ENCODE results near the gene CENPO. TPM values are rescaled to one million over a fixed set of nuclear protein-coding genes. Genes with fewer than 3 reads are reported as not detected.

CENPO gene
- total RNA-seq, 1 donor from 2014 or later, result 3.7 TPM

- no peak for DNase-seq (ENCODE audit: low spot score)
These were observed 43.5 kb downstream of the CENPO start for GRCh38 chr2:24836706-24837105.

DNA sequence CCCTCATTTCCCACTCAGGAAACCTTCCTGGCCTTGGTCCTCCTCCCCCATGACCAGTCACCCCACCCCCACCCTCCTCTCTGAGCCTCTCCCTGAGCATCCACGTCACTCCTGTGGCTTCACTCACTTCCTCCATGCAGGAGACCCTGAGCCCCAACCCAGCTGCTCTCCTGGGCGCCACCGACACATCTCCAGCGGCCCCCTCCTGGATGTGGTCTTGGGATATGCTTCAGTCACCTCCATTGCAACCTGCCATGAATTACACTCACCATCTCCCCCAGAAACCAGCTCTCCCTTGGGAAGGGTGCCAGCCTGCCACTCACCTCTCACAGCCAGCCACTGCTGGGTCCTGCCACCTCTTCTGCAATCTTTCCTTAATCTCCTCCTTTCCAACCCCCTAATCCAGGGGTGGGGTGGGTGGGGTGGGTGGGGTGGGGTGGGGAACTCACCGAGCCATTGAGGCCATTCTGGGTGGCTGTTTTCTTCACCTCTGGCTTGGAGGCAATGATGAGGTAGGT is 44.8 kb downstream of the CENPO start:
- no peak for DNase-seq (ENCODE audit: low spot score)

- no peak for DNase-seq (ENCODE audit: low spot score)
These were observed 45.3 kb downstream of the CENPO start for GRCh38 chr2:24838541-24838940.

DNA sequence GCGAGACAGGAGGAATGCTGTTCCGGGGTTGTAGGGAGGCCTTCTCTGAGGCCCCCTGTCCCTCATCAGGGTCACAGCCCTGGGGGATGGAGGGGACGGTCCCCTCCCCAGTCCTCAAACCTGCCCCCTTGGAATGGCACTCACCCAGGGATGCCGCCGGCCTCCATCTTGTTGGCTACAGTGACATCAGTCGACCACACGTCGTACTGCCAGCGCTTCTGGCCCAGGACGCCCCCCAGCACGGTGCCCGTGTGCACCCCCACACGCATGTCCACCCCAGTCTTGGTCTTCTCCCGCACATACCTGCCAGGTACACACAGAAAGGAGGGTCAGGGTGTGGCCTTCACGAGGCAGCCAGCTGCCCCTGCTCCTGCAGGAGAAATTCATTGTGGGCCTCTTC is 46.5 kb downstream of the CENPO start:
- no peak for DNase-seq (ENCODE audit: low spot score)

DNA sequence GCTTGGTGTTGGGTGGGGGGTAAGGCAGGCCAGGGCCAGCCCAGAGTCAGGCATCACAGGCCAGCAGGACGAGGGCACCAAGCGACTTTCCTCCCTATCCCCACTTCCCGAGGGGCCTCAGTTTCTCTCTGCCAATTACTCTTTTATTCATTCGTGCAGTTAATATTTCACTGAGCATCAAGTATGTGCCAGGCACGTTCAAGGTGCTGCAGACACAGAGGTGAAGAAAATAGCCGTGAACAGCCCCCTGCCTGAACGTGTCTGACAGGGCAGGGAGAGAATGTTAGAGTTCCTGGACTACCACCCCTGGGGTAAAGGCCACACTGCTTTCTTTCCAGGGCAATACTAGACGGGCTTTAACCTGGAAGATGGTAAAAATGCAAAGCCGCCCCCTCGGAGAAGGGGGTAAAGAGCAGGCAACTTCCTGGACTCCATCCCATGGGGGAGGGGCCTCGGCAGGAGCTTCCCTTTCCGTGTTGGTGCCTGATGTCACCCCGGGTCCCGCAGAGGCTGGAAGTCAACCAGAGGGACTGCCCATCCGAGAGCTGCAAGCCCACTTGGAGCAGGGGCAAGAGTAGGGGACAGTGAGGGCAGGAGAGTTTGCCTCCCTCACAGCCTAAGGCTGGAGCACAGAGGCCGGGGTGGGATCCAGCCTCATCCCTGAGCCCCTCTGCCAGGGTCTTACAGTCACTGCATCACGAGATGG is 47.1 kb downstream of the CENPO start:
- no peak for DNase-seq (ENCODE audit: low spot score)

DNA sequence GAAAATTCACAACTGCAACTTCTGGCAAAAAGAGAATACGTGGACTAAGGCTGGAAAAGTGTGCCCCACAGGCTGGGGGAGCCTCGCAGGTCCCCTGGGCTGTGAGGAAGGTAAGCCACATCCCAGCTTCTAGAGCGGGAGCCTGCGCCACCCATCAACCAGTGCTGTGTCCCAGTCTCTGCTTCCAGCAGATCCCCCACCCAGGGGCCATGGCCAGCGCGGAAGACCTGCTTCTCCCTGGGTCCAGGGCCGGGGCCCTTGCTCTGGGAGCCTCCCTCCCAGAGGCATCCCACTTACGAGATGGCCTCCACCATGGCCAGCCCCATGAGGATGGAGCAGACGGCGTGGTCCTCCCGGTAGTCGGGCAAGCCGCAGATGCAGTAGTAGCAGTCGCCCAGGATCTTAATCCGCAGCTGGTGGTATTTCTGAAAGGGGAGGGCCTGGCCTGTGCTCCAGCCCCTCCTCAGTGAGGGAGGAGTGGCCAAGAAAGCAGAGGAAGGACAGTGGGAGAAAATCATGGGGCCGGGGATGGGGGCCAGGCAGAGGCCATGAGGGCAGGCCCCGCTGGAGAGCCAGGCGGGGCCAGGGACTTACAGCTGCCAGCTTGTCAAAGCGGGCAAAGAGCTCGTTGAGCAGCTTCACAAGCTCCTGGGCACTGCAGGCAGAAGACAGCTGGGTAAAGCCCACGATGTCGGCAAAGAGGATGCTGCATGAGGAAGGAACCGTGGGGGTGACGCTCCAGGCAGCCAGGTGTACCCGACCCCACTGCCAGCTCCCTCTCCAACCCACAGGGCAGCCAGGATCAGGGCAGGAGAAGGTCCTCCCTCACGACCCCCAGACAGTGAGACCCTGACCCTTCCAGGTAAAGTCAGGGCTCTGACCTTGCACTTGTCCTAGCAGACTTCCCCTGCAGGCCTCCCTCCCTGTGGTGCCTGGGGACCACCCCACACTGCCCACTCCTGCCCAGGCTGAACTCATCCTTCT is 48.0 kb downstream of the CENPO start:
- DNase-seq (ENCODE audit: low spot score), result no peak

DNA sequence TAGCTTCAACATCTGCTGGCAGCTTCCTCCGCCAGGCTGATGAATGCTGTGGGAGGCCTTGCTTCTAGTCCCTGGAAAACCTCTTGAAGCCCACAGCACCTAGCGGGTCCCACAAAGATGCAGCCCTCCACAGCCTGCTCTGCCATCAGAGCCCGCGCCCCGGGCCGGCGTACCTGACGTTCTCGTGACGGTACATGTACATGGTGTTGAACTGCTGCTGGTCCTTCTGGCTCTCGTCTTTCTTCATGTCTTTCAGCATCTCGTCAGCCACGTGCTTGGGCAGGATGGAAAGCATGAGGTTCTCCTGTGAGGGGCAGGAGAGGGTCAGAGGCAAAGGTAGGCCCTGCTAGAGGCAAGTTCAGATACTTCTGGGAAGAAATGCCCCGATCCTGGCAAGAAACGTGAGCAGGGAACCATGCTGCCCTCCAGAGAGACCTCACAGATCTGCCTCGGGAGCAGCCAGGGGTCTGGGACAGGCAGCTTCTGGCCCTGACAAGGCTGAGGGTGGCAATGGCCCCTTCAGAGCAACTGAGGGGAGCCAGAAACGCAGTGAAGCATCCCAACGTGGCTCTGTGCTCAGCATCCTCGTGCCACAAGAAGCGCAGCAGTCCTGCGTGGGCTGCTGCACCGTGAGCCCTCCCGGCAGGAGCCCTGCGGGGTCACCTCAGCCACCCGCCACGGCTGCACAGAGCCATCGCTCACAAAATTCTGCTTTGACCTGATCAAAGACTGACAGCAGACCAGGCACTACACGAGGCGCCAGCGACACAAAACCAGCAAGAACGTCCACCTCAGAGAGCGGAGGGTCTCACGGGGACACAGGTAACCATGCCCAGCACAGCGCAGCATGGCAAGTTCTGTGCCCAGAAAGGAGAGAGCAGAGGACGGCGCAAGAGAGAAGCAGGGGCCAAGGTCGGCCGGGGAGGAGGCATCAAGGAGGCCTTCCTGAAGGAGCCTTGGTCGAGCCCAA is 49.1 kb downstream of the CENPO start:
- no peak for DNase-seq (ENCODE audit: low spot score)

DNA sequence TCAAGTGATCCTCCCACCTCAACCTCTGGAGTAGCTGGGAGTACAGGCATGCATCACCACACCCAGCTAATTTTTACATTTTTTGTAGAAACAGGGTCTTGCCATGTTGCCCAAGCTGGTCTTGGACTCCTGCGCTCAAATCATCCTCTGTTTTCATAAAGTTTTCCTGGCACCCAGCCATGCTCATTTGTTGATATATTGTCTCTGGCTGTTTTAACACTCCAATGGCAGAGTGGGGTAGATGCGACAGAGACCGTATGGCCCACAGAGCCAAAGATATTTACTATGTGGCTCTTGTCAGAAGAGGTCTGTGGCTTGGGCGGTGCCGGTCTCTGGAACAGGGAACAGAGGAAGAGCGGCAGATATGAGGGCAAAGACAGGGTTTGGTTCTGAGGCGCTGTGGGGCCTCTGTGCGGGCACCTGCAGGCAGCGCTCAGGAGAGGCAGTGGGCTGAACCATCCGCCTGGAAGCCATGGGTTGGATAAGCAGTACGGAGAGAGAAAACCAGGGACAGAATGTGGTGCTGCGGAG is 50.2 kb downstream of the CENPO start:
- no peak for DNase-seq (ENCODE audit: low spot score)

DNA sequence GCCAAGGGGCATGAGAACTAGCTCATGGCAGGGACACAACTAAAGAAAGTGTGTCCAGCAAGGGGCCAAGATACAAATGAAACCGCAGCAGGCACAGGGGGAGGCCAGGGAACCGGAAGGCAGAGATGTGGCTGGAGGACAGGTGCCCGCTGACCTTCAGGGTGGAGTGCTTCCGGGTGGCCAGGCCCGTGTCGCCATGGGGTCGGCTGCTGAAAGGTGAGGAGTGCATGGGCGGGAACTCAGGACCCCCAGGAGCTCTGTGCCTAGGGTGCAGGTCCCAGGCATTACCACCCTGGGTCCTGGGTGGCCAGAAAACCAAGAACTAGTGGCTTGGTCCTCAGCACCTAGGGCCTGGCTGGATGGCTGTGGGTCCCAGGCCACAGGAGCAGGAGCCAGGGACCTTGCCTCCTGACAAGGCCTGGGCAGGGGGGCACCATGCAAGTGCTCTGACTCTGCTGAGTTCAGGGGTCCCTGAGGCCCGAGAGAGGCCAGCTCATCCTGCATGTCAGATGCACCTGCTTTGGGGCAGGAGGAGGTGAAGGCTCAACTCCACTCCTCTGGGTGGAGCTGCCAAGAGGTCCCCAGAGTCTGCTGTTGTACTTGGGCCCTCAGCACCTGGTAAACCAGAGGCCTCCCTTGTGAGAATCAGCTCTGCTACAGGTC is 50.9 kb downstream of the CENPO start:
- no peak for DNase-seq (ENCODE audit: low spot score)

DNA sequence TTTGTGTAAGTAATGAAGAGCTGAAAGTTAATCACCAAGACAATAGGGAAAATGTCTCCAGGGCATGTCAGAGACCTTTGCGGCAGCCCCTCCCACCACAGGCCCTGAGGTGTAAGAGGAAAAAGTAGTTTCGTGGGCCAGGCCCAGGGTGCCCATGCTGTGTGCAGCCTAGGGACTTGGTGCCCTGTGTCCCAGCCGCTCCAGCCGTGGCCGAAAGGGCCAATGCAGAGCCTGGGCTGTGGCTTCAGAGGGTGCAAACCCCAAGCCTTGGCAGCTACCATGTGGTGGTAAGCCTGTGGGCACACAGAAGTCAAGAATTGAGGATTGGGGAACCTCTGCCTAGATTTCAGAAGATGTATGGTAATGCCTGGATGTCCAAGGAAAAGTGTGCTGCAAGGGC is 52.5 kb downstream of the CENPO start:
- no peak for DNase-seq (ENCODE audit: low spot score)

- DNase-seq (ENCODE audit: low spot score), result no peak
These were observed 57.7 kb downstream of the CENPO start for GRCh38 chr2:24850944-24851343.

DNA sequence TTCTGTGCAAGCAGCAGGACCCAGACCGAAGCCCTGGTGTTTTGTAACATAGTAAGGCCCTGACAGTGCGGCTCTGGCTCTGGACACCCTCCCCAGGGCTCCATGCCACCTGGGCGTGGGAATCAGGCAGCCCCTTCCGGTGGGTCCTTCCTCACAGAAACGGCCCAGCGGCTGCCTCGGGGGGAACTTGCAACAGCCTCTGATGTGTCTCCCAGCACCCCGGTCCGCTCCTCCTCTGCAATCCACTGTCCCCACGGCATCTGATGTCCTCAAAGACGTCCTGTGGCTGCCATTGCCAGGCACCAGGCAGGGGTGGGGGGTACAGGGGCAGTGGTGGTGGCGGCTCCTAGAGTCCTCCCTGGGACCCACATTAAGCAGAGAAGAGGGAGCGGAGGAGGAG is 58.8 kb downstream of the CENPO start:
- no peak for DNase-seq (ENCODE audit: low spot score)

DNA sequence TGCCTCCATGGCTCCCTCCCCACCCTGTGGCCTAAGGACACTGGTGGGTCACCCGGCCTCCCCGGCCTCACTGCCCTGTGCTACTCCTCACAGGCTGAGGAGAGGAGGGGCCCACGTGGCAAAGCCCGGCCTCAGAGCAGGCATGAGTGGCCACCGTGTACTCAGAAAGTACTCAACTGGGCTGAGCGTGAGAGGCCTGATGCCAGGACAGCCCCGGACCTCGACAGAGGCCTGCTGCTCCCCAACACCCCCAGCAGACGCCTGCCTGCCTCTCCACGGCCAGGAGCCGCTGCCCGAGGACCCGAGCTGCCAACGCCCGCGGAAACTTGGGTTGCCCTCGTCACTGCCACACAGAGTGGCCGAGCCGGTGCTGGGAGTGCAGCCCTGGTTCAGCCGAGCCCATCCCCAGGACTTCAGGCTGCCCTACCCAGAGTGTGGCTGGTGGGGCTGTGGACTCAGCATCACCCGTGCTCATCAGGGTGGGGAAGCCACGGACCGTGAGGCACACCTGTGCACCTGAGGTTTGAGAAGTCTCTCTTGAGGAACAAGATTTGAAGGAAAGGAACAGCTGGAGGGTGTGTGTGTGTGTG is 59.3 kb downstream of the CENPO start:
- DNase-seq (ENCODE audit: low spot score), result no peak

DNA sequence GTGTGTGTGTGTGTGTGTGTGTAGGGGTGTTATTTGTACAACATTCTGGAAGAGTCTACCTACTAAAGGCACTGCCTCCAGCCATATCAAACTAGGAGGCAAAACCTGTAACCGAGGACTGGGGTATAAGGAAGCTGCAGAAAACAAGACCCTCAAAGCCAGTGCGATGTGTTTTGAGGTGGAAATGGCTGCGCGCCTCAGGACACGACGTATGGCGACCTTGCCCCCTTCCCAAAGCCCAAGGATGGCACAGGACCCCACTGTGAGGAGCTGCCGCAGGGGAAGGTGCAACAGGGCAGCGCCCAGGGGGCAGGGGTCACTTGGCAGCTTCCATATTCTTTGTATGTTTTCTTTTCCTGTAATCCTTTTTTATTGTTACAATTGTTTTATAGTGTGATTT is 59.8 kb downstream of the CENPO start:
- DNase-seq (ENCODE audit: low spot score), result no peak

DNA sequence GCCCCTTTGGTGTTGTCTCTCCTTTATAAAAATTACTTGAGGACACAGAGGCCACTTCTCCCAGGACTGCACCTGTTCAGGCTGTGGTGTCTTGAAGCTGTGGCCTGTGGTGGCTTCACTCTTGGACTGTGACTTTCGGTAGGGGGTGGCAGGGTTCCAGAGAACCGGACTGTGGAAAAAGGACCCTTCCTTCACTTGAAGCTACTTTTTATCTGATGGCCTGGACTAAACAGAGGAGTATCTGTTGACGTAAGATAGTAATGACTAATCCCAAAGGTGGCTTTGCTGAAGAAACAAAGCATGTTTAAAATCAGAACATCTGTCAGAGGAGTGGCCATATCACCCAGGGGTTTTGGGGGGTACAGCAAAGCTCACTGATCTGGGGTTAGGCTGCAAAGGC is 60.8 kb downstream of the CENPO start:
- DNase-seq (ENCODE audit: low spot score), result no peak

GRCh38 chr2:24855022-24855622 is 61.9 kb downstream of the CENPO start:
- no peak for DNase-seq (ENCODE audit: low spot score)

DNA sequence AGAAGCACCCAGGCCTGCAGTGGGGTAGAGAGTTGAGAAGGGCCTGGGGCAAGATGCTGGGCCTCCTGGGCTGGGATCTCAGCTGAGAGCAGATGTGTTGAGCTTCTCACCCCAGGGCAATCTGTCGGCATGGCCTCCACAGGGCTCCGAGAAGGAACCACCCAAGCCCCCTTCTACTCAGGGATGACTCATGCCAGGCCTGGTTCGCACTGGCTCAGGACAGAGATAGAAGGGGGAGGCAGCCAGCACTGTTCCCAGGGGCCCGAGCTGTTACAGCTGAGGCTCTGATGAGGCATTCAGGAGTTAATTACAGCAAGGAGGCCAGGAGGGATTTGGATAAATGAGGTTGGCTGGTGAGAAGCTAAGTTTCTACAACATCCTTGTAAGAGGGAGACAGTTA is 62.5 kb downstream of the CENPO start:
- DNase-seq (ENCODE audit: low spot score), result no peak

DNA sequence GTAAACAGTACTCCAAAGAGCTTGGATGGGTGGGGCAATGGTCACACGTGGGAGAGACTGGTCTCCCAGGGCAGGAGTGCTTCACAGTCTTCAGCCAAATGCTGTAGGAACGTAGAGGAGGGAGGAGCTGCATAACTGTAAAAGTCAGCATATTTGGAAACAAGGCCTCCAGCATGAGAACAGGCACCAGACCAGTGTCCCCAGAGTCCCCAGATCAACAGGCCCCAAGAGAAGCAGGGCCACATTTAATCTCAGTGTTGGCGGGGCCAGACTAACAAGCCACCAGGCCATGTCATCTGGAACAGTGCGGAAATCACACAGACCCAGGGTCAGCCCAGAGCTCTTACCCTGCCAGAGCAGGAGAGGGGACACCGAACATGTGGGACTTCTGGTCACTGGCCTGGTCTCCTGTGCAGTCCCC is 63.6 kb downstream of the CENPO start:
- no peak for DNase-seq (ENCODE audit: low spot score)

DNA sequence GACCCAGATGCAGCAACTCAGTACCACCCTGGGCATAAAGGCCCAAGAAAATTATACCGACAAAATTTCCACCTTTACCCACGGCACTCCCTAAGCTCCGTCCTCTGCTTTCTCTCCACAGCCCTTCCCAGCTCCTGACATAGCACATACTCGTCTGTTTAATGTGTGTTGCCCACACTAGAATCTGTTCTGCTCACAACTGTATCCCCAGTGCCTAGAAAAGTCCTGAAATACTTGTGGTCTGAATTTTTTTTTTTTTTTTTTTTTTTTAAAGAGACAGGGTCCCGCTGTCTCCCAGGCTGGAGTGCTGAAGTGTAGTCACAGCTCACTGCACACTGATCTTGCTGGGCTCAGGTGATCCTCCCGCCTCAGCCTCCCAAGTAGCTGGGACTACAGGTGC is 64.5 kb downstream of the CENPO start:
- DNase-seq (ENCODE audit: low spot score), result no peak

DNA sequence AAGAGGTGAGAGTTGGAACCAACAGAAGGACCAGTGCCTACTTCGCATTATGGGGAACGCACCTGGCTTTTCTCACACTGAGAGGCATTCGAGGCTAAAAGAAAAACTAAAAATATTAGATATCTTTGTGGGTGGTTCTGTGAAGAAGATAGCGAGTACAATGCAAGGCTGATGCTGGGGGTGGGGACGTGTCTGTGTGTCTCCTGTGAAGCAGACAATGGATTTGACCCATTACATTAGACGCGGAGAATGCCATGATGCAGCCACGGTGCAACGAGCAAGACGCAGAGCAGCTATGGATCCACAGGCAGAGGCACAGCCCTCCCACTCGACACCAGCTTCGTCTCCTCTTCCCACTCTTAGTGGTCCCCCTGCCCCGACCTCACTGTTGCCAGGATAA is 65.8 kb downstream of the CENPO start:
- DNase-seq (ENCODE audit: low spot score), result no peak
